Stimulated activated CD4-positive, alpha-beta T cell treated with anti-CD3 and anti-CD28 coated beads, Interleukin-1b, Interleukin-23, amount 100 ng/mL, for 4 hours (primary cell): Measurements from ENCODE around the gene H1-8.

Source experiments
- DNase-seq, 2 donors: peaks; one replicate each; pipeline ENCODE4 v3.0.0-alpha.2; 2020; ENCODE audit warnings: low read depth in 2 of 2

The H1-8 gene

GRCh38 chr3:129573493-129573892, 30.5 kb downstream of the H1-8 start:
- no peak for DNase-seq

GRCh38 chr3:129574206-129574605, 31.2 kb downstream of the H1-8 start:
- DNase-seq = no peak

GRCh38 chr3:129575233-129575996, 32.4 kb downstream of the H1-8 start:
- no peak for DNase-seq

- no peak for DNase-seq
Observed at GRCh38 chr3:129575997-129576384, 33.0 kb downstream of the H1-8 start.

- peak in 1 of 2 donors; percentile 7 for DNase-seq
Observed at GRCh38 chr3:129576514-129577352, 33.8 kb downstream of the H1-8 start.

GRCh38 chr3:129577366-129577765, 34.4 kb downstream of the H1-8 start:
- no peak for DNase-seq

GRCh38 chr3:129577925-129578786, 35.2 kb downstream of the H1-8 start:
- DNase-seq = no peak

- DNase-seq = no peak
Observed at GRCh38 chr3:129579991-129580390, 37.0 kb downstream of the H1-8 start.

GRCh38 chr3:129581623-129582022, 38.6 kb downstream of the H1-8 start:
- no peak for DNase-seq

GRCh38 chr3:129582799-129583198, 39.8 kb downstream of the H1-8 start:
- DNase-seq = no peak

- DNase-seq = no peak
Observed at GRCh38 chr3:129583289-129583688, 40.3 kb downstream of the H1-8 start.

GRCh38 chr3:129584631-129585030, 41.7 kb downstream of the H1-8 start:
- no peak for DNase-seq

- DNase-seq = no peak
Observed at GRCh38 chr3:129585949-129586657, 43.1 kb downstream of the H1-8 start.

- DNase-seq = no peak
Observed at GRCh38 chr3:129586746-129587430, 43.9 kb downstream of the H1-8 start.

- no peak for DNase-seq
Observed at GRCh38 chr3:129587566-129588210, 44.7 kb downstream of the H1-8 start.

- DNase-seq = no peak
Observed at GRCh38 chr3:129590215-129590614, 47.2 kb downstream of the H1-8 start.

- DNase-seq = no peak
Observed at GRCh38 chr3:129591932-129592331, 49.0 kb downstream of the H1-8 start.

- DNase-seq = no peak
Observed at GRCh38 chr3:129592381-129593131, 49.6 kb downstream of the H1-8 start.

- DNase-seq = no peak
Observed at GRCh38 chr3:129593230-129593594, 50.2 kb downstream of the H1-8 start.
